Measurements from ENCODE around the gene ZDHHC12. TPM values are rescaled to one million over a fixed set of nuclear protein-coding genes. Genes with fewer than 3 reads are reported as not detected.

The ZDHHC12 gene
- total and polyA plus RNA-seq, 2 of the 13 experiments (the other 11 are each of a cell fraction or from before 2014, with no cell fraction given) = 25.4 to 28.0 TPM

GRCh38 chr9:128765499-128765898 lies 41.6 kb upstream of the ZDHHC12 start (continued):
- TF ChIP-seq EHMT2 (IDR thresholded peaks at IDR 0.05; ENCODE audit: borderline replicate concordance, low read depth, low read length) (no peak), FOXA1 (IDR thresholded peaks at IDR 0.05) (no peak), FOXA1 (CRISPR knock-in tag; IDR thresholded peaks at IDR 0.05) (0 out of 2 replicates have a peak, but pooled peaks have one; percentile 23), FOXA3 (CRISPR knock-in tag; IDR thresholded peaks at IDR 0.05) (peak; percentile 75), SOX6 (IDR thresholded peaks at IDR 0.05) (no peak), SOX6 (CRISPR knock-in tag; IDR thresholded peaks at IDR 0.05) (peak; percentile 56), JUN (CRISPR knock-in tag; IDR thresholded peaks at IDR 0.05) (no peak), ETV6 (CRISPR knock-in tag; conservative IDR thresholded peaks at IDR 0.05) (no peak), ZNF891 (CRISPR knock-in tag; IDR thresholded peaks at IDR 0.05) (no peak), ZNF724P (CRISPR knock-in tag; IDR thresholded peaks at IDR 0.05; ENCODE audit: borderline replicate concordance) (no peak), SNRNP70 (IDR thresholded peaks at IDR 0.05; ENCODE audit: low read depth, low read length) (no peak), MEIS2 (CRISPR knock-in tag; IDR thresholded peaks at IDR 0.05) (no peak), KLF11 (CRISPR knock-in tag; IDR thresholded peaks at IDR 0.05) (no peak), HNF4A (CRISPR knock-in tag; IDR thresholded peaks at IDR 0.05) (peak; percentile 38; the same call in 1 of the 2 replicates), ETV5 (CRISPR knock-in tag; IDR thresholded peaks at IDR 0.05; ENCODE audit: borderline replicate concordance) (no peak), HNRNPL (IDR thresholded peaks at IDR 0.05; ENCODE audit: low read depth, low read length) (no peak), RFX3 (CRISPR knock-in tag; IDR thresholded peaks at IDR 0.05) (no peak), NR1H2 (CRISPR knock-in tag; IDR thresholded peaks at IDR 0.05; ENCODE audit: borderline replicate concordance, low read depth) (no peak), ZNF468 (CRISPR knock-in tag; IDR thresholded peaks at IDR 0.05) (no peak), ZNF33A (CRISPR knock-in tag; IDR thresholded peaks at IDR 0.05; ENCODE audit: borderline replicate concordance) (no peak)

Data from HepG2 (cell line).